ENCODE data around the gene SPRY1. TPM values are rescaled to one million over a fixed set of nuclear protein-coding genes. Genes with fewer than 3 reads are reported as not detected.

SPRY1 gene
- 60.2 and 60.5 TPM in 2 replicates for total RNA-seq

GRCh38 chr4:123396307-123397143, at the start of gene SPRY1:
Gene SPRY1, plus strand, starts transcription at chr4:123396795. Its CDS starts 4,797 bp downstream, at chr4:123401592.
- intact Hi-C loops (cut with micrococcal nuclease): loop anchor here (2.0 to 5.0 kb wide), 4 partner anchors 111 to 569 kb away; partner anchors contain the start of genes FGF2 and NUDT6
- H3K4me1 Mint-ChIP-seq: peaks cover 23% of the 10 kb centered on the region

GRCh38 chr4:123346951-123347350, 49.6 kb upstream of the SPRY1 start:
- Mint-ChIP-seq H3K36me3 (ENCODE audit: low read depth) (no peaks in the 10 kb centered on the region), H3K27me3 (peaks cover 14% of the 10 kb centered on the region), H3K9me3 (no peaks in the 10 kb centered on the region), H3K4me3 (no peak overlapping the region), H3K27ac (no peak overlapping the region), H3K4me1 (peaks cover 2% of the 10 kb centered on the region)
- intact Hi-C loops (cut with micrococcal nuclease): no loop called here
- DNase-seq: no peak

More at GRCh38 chr4:123396307-123397143, at the start of gene SPRY1:
- peak; percentile 95 for DNase-seq
- Mint-ChIP-seq H3K27me3 (peaks cover 7% of the 10 kb centered on the region), H3K9me3 (no peaks in the 10 kb centered on the region), H3K36me3 (ENCODE audit: low read depth) (peaks cover 23% of the 10 kb centered on the region), H3K27ac (peak within 1 kb of the TSS; percentile 92), H3K4me3 (peak within 1 kb of the TSS; percentile 88)

GRCh38 chr4:123348946-123349345, 47.6 kb upstream of the SPRY1 start:
- Mint-ChIP-seq H3K27me3 (peaks cover 16% of the 10 kb centered on the region), H3K9me3 (no peaks in the 10 kb centered on the region), H3K27ac (no peak overlapping the region), H3K4me3 (no peak overlapping the region), H3K4me1 (peaks cover 5% of the 10 kb centered on the region), H3K36me3 (ENCODE audit: low read depth) (no peaks in the 10 kb centered on the region)
- DNase-seq: no peak
- intact Hi-C loops (cut with micrococcal nuclease): no loop called here

GRCh38 chr4:123349421-123350190, 47.0 kb upstream of the SPRY1 start:
- Mint-ChIP-seq H3K9me3 (no peaks in the 10 kb centered on the region), H3K4me3 (no peak overlapping the region)

GRCh38 chr4:123350191-123350544, 46.4 kb upstream of the SPRY1 start:
- DNase-seq: no peak
- intact Hi-C loops (cut with micrococcal nuclease): no loop called here
- Mint-ChIP-seq H3K36me3 (ENCODE audit: low read depth) (no peaks in the 10 kb centered on the region), H3K27me3 (peaks cover 16% of the 10 kb centered on the region), H3K27ac (no peak overlapping the region), H3K4me1 (peaks cover 5% of the 10 kb centered on the region), H3K4me3 (no peak overlapping the region), H3K9me3 (no peaks in the 10 kb centered on the region)

More at GRCh38 chr4:123349421-123350190, 47.0 kb upstream of the SPRY1 start:
- Mint-ChIP-seq H3K27ac (no peak overlapping the region), H3K36me3 (ENCODE audit: low read depth) (no peaks in the 10 kb centered on the region), H3K27me3 (peaks cover 16% of the 10 kb centered on the region), H3K4me1 (peaks cover 5% of the 10 kb centered on the region)
- intact Hi-C loops (cut with micrococcal nuclease): no loop called here
- DNase-seq: no peak

GRCh38 chr4:123350726-123351125, 45.9 kb upstream of the SPRY1 start:
- DNase-seq: no peak
- Mint-ChIP-seq H3K27me3 (peaks cover 16% of the 10 kb centered on the region), H3K27ac (no peak overlapping the region), H3K4me1 (peaks cover 5% of the 10 kb centered on the region), H3K36me3 (ENCODE audit: low read depth) (no peaks in the 10 kb centered on the region), H3K9me3 (no peaks in the 10 kb centered on the region), H3K4me3 (no peak overlapping the region)
- intact Hi-C loops (cut with micrococcal nuclease): no loop called here

GRCh38 chr4:123351713-123352112, 44.9 kb upstream of the SPRY1 start:
- Mint-ChIP-seq H3K36me3 (ENCODE audit: low read depth) (no peaks in the 10 kb centered on the region), H3K27me3 (peaks cover 14% of the 10 kb centered on the region), H3K9me3 (no peaks in the 10 kb centered on the region), H3K4me1 (peaks cover 4% of the 10 kb centered on the region), H3K27ac (no peak overlapping the region), H3K4me3 (no peak overlapping the region)
- DNase-seq: no peak
- intact Hi-C loops (cut with micrococcal nuclease): no loop called here

GRCh38 chr4:123352240-123352945, 44.2 kb upstream of the SPRY1 start:
- H3K4me3 Mint-ChIP-seq: no peak overlapping the region
- DNase-seq: no peak
- H3K27me3 Mint-ChIP-seq: peaks cover 9% of the 10 kb centered on the region
- intact Hi-C loops (cut with micrococcal nuclease): no loop called here
- peaks cover 4% of the 10 kb centered on the region for H3K4me1 Mint-ChIP-seq
- H3K9me3 Mint-ChIP-seq: no peaks in the 10 kb centered on the region
- H3K36me3 Mint-ChIP-seq (ENCODE audit: low read depth): no peaks in the 10 kb centered on the region
- H3K27ac Mint-ChIP-seq: no peak overlapping the region

GRCh38 chr4:123352966-123353365, 43.6 kb upstream of the SPRY1 start:
- Mint-ChIP-seq H3K27me3 (peaks cover 8% of the 10 kb centered on the region), H3K27ac (no peak overlapping the region), H3K36me3 (ENCODE audit: low read depth) (no peaks in the 10 kb centered on the region), H3K9me3 (no peaks in the 10 kb centered on the region), H3K4me3 (no peak overlapping the region), H3K4me1 (peaks cover 4% of the 10 kb centered on the region)
- intact Hi-C loops (cut with micrococcal nuclease): no loop called here
- no peak for DNase-seq

- Mint-ChIP-seq H3K4me1 (peaks cover 4% of the 10 kb centered on the region), H3K9me3 (no peaks in the 10 kb centered on the region), H3K36me3 (ENCODE audit: low read depth) (no peaks in the 10 kb centered on the region), H3K27me3 (peaks cover 8% of the 10 kb centered on the region), H3K4me3 (no peak overlapping the region), H3K27ac (no peak overlapping the region)
- intact Hi-C loops (cut with micrococcal nuclease): no loop called here
- DNase-seq: no peak
These were observed 42.9 kb upstream of the SPRY1 start for GRCh38 chr4:123353656-123354055.

- H3K27ac Mint-ChIP-seq: no peak overlapping the region
- H3K4me3 Mint-ChIP-seq: no peak overlapping the region
- H3K27me3 Mint-ChIP-seq: peaks cover 5% of the 10 kb centered on the region
- no peaks in the 10 kb centered on the region for H3K9me3 Mint-ChIP-seq
- intact Hi-C loops (cut with micrococcal nuclease): no loop called here
- DNase-seq: no peak
- peaks cover 4% of the 10 kb centered on the region for H3K4me1 Mint-ChIP-seq
- H3K36me3 Mint-ChIP-seq (ENCODE audit: low read depth): no peaks in the 10 kb centered on the region
These were observed 41.9 kb upstream of the SPRY1 start for GRCh38 chr4:123354701-123355100.

GRCh38 chr4:123356921-123357320, 39.7 kb upstream of the SPRY1 start:
- H3K9me3 Mint-ChIP-seq: no peaks in the 10 kb centered on the region
- no peak overlapping the region for H3K4me3 Mint-ChIP-seq
- H3K27ac Mint-ChIP-seq: no peak overlapping the region
- H3K4me1 Mint-ChIP-seq: peaks cover 4% of the 10 kb centered on the region
- intact Hi-C loops (cut with micrococcal nuclease): no loop called here
- H3K27me3 Mint-ChIP-seq: peaks cover 2% of the 10 kb centered on the region
- DNase-seq: no peak
- H3K36me3 Mint-ChIP-seq (ENCODE audit: low read depth): no peaks in the 10 kb centered on the region

GRCh38 chr4:123359449-123360315, 36.9 kb upstream of the SPRY1 start:
- no peaks in the 10 kb centered on the region for H3K36me3 Mint-ChIP-seq (ENCODE audit: low read depth)
- peaks cover 6% of the 10 kb centered on the region for H3K9me3 Mint-ChIP-seq
- no peak for DNase-seq
- H3K4me3 Mint-ChIP-seq: no peak overlapping the region
- intact Hi-C loops (cut with micrococcal nuclease): no loop called here
- no peaks in the 10 kb centered on the region for H3K4me1 Mint-ChIP-seq
- H3K27ac Mint-ChIP-seq: no peak overlapping the region
- H3K27me3 Mint-ChIP-seq: no peaks in the 10 kb centered on the region
